ENCODE results near the gene ANKRD53. TPM values are rescaled to one million over a fixed set of nuclear protein-coding genes. Genes with fewer than 3 reads are reported as not detected.
"Not testable (repeated sequence)": the region's sequence is repeated elsewhere in the genome, so short reads cannot be mapped to it uniquely, and the experiment has no call there.

Gene ANKRD53
- total RNA-seq, 1 experiment from 2014 or later = not detected

- no peak for DNase-seq (ENCODE audit: extremely low read depth, low read depth)
Measured at GRCh38 chr2:71003966-71004755, 25.7 kb downstream of the ANKRD53 start.

GRCh38 chr2:71004857-71005256 is 26.4 kb downstream of the ANKRD53 start:
- no peak for DNase-seq (ENCODE audit: extremely low read depth, low read depth)

GRCh38 chr2:71005271-71006202 is 27.1 kb downstream of the ANKRD53 start:
- DNase-seq (ENCODE audit: extremely low read depth, low read depth) = no peak

GRCh38 chr2:71006323-71006722 is 27.9 kb downstream of the ANKRD53 start:
- DNase-seq (ENCODE audit: extremely low read depth, low read depth) = no peak

DNA sequence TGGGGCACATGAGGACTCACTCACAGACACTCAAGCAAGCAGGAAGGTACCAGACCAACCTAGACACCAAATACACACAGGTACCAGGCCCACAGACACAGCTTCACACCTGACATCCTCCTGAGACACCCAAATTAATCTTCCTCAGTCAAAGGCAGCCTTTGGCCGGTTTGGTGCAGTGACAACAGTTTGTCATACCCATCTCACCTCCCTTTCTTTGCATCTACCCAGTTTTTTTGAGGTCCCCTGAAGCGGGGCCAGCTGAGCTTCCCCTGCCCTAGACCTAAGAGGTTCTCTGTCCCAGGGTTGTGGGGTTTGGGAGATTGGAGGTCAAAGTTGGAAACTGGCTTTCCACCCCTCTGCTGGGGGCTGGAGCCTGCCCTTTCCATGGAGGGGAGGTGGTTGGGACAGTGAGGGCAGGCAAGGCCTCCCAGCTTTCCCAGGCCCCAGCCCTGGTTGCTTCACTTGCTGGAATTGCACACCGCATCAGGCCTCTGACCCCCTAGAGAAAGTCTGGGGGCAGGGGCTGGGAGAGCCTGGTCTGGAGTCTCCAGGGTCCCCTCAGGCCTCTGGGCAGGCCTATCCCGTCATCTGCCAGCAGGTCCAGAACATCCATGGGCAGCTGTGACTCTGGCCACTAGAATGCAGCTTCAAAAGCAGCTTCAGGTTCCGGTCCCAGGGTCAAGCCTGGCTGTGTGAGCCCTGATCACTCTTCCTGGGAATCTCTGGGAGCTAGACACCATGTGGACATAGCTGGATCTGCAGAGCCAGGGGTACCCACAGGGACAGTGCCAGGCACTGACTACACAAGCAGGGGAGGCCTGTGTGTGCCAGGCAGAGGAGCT is 28.7 kb downstream of the ANKRD53 start:
- no peak for DNase-seq (ENCODE audit: extremely low read depth, low read depth)

GRCh38 chr2:71008342-71008741 is 29.9 kb downstream of the ANKRD53 start:
- DNase-seq (ENCODE audit: extremely low read depth, low read depth) = no peak

- not testable (repeated sequence) for DNase-seq (ENCODE audit: extremely low read depth, low read depth)
Measured at GRCh38 chr2:71011786-71012185, 33.4 kb downstream of the ANKRD53 start.

GRCh38 chr2:71018625-71019024 is 40.2 kb downstream of the ANKRD53 start:
- no peak for DNase-seq (ENCODE audit: extremely low read depth, low read depth)

- DNase-seq (ENCODE audit: extremely low read depth, low read depth) = not testable (repeated sequence)
Measured at GRCh38 chr2:71019989-71020388, 41.6 kb downstream of the ANKRD53 start.

- DNase-seq (ENCODE audit: extremely low read depth, low read depth) = not testable (repeated sequence)
Measured at GRCh38 chr2:71021394-71021793, 43.0 kb downstream of the ANKRD53 start.

- not testable (repeated sequence) for DNase-seq (ENCODE audit: extremely low read depth, low read depth)
Measured at GRCh38 chr2:71023553-71024243, 45.3 kb downstream of the ANKRD53 start.

Small RNA genes lying within 50 kb of the gene (small RNA-seq; reads per million reads assigned to genes)
- gene RN7SL160P = 0.02 to 0.35 reads per million in 2 experiments

Other genes starting within 250 kb of the ANKRD53 start
- gene ADD2, start 210.4 kb upstream of the ANKRD53 start, total RNA-seq (2014; rRNA removed; shearing (Covaris generic)) = 23.1 and 29.8 TPM in 2 replicates
- not detected in 2 replicates for gene FIGLA, start 188.0 kb upstream of the ANKRD53 start, total RNA-seq (2014; rRNA removed; shearing (Covaris generic))
- gene CLEC4F, start 158.0 kb upstream of the ANKRD53 start, total RNA-seq (2014; rRNA removed; shearing (Covaris generic)) = not detected in 2 replicates
- gene CD207, start 142.8 kb upstream of the ANKRD53 start, total RNA-seq (2014; rRNA removed; shearing (Covaris generic)) = not detected in 2 replicates
- 3.7 and 3.9 TPM in 2 replicates for gene VAX2, start 78.1 kb upstream of the ANKRD53 start, total RNA-seq (2014; rRNA removed; shearing (Covaris generic))
- 2.3 and 3.7 TPM in 2 replicates for gene ATP6V1B1, start 42.7 kb upstream of the ANKRD53 start, total RNA-seq (2014; rRNA removed; shearing (Covaris generic))
- 27.6 and 31.6 TPM in 2 replicates for gene TEX261, start 16.2 kb downstream of the ANKRD53 start, total RNA-seq (2014; rRNA removed; shearing (Covaris generic))
- gene NAGK, start 90.0 kb downstream of the ANKRD53 start, total RNA-seq (2014; rRNA removed; shearing (Covaris generic)) = 15.4 and 19.5 TPM in 2 replicates
- gene MCEE, start 151.6 kb downstream of the ANKRD53 start, total RNA-seq (2014; rRNA removed; shearing (Covaris generic)) = 14.2 and 15.4 TPM in 2 replicates
- gene MPHOSPH10, start 152.0 kb downstream of the ANKRD53 start, total RNA-seq (2014; rRNA removed; shearing (Covaris generic)) = 29.9 and 35.4 TPM in 2 replicates
- 0.55 and 0.97 TPM in 2 replicates for gene PAIP2B, start 248.5 kb downstream of the ANKRD53 start, total RNA-seq (2014; rRNA removed; shearing (Covaris generic))

All from NCI-H460 (cell line).